Measurements from ENCODE around the gene LAS1L. TPM values are rescaled to one million over a fixed set of nuclear protein-coding genes. Genes with fewer than 3 reads are reported as not detected.
A peak's percentile ranks its signal among the peaks of the same experiment; 100 is the strongest.

The LAS1L gene
- total RNA-seq, result 10 to 100 TPM; 14.7 to 24.6 (median 22.7) TPM

DNA sequence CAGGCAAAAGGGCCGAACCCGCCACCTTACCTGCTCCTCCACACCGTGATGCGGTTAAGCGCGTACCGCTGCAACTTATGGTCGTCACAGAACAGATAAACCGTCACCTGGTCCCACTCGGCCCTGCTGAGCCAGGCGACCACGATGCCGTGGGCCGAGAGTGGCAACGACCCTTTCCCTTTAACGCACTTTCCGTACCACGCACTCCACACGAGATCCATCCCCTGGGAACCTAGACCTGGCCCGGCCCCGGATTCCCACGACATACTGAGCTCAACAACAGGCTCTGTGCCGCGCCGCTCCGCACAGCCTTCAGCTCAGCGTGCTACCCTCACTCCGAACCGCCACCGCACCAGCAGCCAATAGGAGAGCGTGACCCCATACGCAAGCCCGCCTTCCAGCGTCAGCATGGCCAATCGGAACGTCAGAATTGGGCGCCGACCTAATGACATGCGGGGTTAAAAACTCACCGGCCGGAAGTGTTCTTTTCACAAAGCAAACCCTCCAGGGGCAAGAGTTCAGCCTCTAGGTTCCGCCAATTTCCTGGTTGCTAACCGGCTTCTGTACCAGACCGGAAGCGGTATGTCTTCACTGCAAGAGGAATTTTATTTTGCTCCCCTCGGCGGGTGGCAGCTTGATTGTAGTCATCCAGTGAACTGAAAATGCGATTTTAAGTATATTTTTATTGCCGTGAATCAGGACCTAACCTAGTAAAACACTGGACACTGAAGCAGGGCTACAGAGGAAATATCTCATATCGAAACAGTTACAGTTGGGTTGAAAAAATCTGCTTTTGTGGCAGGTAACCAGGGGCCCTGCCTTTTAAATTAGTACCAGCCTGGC is at the start of gene LAS1L:
TSS of gene LAS1L (minus strand) at position 338 of the 843 bp plus-strand sequence. CDS start at position 266, 72 bp downstream.
- WGBS, 2 donors, result 6 to 36% methylated on average over 16 to 28 of the region's 50 CpGs
- peak; percentile 57 for DNase-seq
- intact Hi-C loops (cut with DNase I), result no loop called here
- Histone ChIP-seq H3K9me3 (no peaks in the 10 kb centered on the region), H3K27ac (peak within 1 kb of the TSS; percentile 65 to 81 (median 79)), H3K4me1 (peaks cover 0 to 26% (median 7%) of the 10 kb centered on the region in 3 donors), H3K27me3 (no peaks in the 10 kb centered on the region), H3K4me3 (peak within 1 kb of the TSS; percentile 55 to 79 (median 69)), H3K36me3 (peaks cover 0 to 28% (median 0%) of the 10 kb centered on the region in 3 donors)
- peak in 2 of 4 donors; percentile 26 to 31 for TF ChIP-seq POLR2A (IDR thresholded peaks at IDR 0.05)
- TF ChIP-seq, protein P1, sequence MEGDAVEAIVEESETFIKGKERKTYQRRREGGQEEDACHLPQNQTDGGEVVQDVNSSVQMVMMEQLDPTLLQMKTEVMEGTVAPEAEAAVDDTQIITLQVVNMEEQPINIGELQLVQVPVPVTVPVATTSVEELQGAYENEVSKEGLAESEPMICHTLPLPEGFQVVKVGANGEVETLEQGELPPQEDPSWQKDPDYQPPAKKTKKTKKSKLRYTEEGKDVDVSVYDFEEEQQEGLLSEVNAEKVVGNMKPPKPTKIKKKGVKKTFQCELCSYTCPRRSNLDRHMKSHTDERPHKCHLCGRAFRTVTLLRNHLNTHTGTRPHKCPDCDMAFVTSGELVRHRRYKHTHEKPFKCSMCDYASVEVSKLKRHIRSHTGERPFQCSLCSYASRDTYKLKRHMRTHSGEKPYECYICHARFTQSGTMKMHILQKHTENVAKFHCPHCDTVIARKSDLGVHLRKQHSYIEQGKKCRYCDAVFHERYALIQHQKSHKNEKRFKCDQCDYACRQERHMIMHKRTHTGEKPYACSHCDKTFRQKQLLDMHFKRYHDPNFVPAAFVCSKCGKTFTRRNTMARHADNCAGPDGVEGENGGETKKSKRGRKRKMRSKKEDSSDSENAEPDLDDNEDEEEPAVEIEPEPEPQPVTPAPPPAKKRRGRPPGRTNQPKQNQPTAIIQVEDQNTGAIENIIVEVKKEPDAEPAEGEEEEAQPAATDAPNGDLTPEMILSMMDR (IDR thresholded peaks at IDR 0.05), result no peak

DNA sequence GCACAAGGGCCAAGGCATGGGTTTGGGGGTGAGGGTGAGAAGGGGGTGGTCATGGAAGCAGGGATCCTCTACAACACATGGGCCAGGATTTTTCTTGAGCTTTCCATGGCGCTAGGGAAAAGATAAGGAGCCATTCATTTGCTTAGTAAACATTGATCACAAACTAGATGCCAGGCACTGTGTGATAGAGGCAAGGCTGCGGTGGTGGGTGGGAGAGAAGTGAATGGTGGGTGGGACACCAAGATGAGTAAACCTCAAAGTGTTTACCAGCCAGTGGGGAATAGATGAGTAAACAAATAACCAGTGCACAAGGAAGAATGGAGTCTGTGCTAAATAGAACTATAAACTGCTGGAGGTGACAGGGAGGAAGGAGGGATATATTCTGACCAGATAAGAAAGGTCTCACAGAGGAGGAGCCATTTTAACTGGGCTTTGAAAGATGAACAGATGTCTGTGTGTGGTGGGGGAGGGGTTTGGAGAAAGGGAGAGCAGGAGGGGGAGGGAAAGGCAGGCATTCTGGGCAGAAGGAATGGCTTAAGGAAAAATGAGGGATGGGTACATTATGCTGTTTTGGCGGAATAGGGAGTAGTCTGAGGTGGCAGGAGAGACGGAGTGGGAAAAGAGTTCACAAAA is 48.0 kb upstream of the LAS1L start:
- Histone ChIP-seq H3K4me3 (no peak overlapping the region), H3K9me3 (no peaks in the 10 kb centered on the region), H3K27ac (no peak overlapping the region), H3K27me3 (no peaks in the 10 kb centered on the region), H3K4me1 (peaks cover 0 to 2% (median under 1%) of the 10 kb centered on the region in 3 donors), H3K36me3 (no peaks in the 10 kb centered on the region)
- no peak for DNase-seq
- 80 to 84% methylated on average over 4 of the region's 4 CpGs for WGBS, 2 donors
- TF ChIP-seq, protein P1 (IDR thresholded peaks at IDR 0.05), result no peak
- no peak for TF ChIP-seq POLR2A (IDR thresholded peaks at IDR 0.05)
- intact Hi-C loops (cut with DNase I), result loop anchor here (5.0 to 10.0 kb wide), 2 partner anchors 405 to 1142 kb away; no protein-coding TSS in a partner anchor

DNA sequence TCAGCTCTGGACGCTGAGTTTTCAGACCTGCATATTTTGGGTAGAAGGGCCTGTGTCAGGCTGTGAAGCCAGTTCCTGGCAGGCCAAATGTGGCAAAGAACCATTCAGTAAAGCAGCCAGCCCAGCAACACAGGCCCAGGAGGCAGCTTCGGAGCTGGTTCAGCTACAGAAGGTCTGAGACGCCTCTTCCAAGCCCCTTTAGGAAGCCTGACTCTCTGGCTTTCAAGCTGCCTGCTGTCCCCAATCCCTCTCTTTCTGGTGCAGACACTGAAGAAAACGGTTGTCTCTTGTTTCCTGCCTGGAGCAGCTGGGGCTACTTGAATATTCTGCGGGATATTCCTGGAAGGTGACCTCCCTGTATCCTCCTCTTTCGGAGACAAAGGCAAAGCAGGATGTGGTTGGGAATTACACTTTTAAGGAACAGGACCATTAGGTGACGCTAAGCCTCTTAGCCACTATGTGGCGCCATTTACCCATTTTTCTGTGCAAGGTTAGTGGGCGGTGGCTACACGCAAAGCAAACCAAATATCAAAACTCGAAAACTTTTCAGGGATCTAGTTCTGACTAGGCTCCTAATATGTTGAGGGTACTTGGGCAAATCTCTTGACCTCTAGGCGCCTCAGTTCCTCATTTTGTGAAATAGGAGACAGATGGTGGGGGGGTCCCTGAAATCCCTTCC is 47.2 kb upstream of the LAS1L start:
- Histone ChIP-seq H3K36me3 (no peaks in the 10 kb centered on the region), H3K27ac (no peak overlapping the region), H3K9me3 (no peaks in the 10 kb centered on the region), H3K4me3 (no peak overlapping the region), H3K27me3 (no peaks in the 10 kb centered on the region), H3K4me1 (no peaks in the 10 kb centered on the region)
- TF ChIP-seq POLR2A (IDR thresholded peaks at IDR 0.05), result no peak
- TF ChIP-seq, protein P1 (IDR thresholded peaks at IDR 0.05), result peak in 5 of 6 experiments; percentile 58 to 85 (median 76)
- intact Hi-C loops (cut with DNase I), result loop anchor here (5.0 to 10.0 kb wide), 2 partner anchors 406 to 1143 kb away; no protein-coding TSS in a partner anchor
- no peak for DNase-seq
- WGBS, 2 donors, result 7 to 12% methylated on average over 3 to 11 of the region's 12 CpGs

DNA sequence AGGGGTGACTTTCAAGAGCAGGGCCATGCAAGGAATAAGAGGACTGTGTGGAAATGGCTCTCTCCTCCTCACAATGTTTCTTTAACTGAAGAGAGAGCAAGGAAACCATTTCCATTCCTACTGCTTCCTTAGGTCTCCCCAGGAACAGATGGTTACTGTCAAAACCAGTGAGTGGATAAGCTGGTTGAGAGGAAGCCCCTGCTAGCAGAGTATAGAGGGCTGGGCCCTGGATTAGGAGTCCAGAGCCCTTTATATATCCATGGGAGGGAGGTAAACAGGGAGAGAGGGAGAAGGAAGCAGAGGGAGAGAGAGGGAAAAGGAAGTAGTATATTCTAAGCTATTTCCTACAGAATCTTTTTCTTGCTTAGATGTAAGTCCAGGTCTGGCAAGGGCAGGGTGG is 43.8 kb upstream of the LAS1L start:
- Histone ChIP-seq H3K27me3 (no peaks in the 10 kb centered on the region), H3K4me1 (no peaks in the 10 kb centered on the region), H3K36me3 (no peaks in the 10 kb centered on the region), H3K9me3 (no peaks in the 10 kb centered on the region), H3K27ac (no peak overlapping the region), H3K4me3 (no peak overlapping the region)
- TF ChIP-seq, protein P1 (IDR thresholded peaks at IDR 0.05), result no peak
- TF ChIP-seq POLR2A (IDR thresholded peaks at IDR 0.05), result no peak
- intact Hi-C loops (cut with DNase I), result no loop called here
- no peak for DNase-seq
